ENCODE measurements around the gene ERFE.

DNA sequence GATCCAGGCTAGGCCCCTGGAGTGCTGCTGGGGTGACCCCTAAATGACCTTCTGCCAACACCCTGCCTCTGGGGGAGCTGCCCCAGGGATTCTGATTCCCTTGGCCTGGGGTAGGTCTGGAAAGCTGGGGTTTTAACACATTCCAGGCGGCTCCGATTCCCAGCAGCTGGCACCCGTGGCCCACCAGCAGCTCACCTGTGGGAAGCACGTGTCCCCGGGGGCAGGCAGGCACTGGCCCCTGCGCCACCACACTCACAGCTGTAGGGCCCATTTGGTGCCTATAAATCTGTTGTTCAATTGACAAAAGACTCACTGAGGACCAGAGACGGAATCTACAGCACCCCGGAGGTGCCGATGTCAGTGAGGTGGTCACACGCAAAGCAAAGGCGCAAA is 24.4 kb upstream of the ERFE start:
- TF ChIP-seq FOXM1 (IDR thresholded peaks at IDR 0.05; ENCODE audit: borderline replicate concordance), result no peak
- no peak for TF ChIP-seq BHLHE40 (IDR thresholded peaks at IDR 0.05; ENCODE audit: borderline replicate concordance)

Measured in HEK293T (cell line).